ENCODE measurements around the gene CCR4. TPM values are rescaled to one million over a fixed set of nuclear protein-coding genes. Genes with fewer than 3 reads are reported as not detected.

CCR4 gene
- total and polyA plus RNA-seq, 2 of the 8 experiments (the other 6 are each of a cell fraction or from before 2014, with no cell fraction given) = 0.11 to 0.15 TPM

DNA sequence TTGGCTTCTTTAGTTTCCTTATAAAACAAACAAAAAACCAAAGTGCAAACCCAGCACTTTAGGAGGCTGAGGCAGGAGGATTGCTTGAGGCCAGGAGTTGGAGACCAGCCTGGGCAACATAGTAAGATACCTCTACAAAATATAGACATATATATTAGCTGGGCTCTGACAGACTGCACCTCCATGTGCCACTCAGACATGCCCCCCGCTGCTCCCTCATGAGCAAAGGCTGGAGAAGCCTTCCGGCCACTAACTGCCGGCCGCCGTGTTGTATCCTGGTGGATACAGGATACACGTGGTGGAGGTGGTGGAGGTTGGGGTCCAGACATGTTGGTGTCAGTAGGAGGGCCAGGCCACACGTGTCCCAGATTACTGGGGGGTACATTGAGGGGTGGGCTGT lies 29.4 kb upstream of the CCR4 start (continued):
- TF ChIP-seq RAD21 (IDR thresholded peaks at IDR 0.05 in 1 of 2, conservative IDR thresholded peaks at IDR 0.05 in 1 of 2; ENCODE audit: low read depth in 2 of 2, low read length in 2 of 2) (no peak), SIX5 (IDR thresholded peaks at IDR 0.05; ENCODE audit: low read depth, low read length) (no peak), CEBPB (IDR thresholded peaks at IDR 0.05; ENCODE audit: low read depth, low read length) (no peak), SIRT6 (IDR thresholded peaks at IDR 0.05; ENCODE audit: low read length) (no peak)

Measured in H1 (cell line).